Stimulated activated CD4-positive, alpha-beta T cell treated with anti-CD3 and anti-CD28 coated beads, Interleukin-2, amount 100 ng/mL, for 4 hours (primary cell): Measurements from ENCODE around the gene SMYD2.

ENCODE experiments used
- DNase-seq: peaks from one replicate; pipeline ENCODE4 v3.0.0-alpha.2; 2020; ENCODE audit warnings: low read depth

Gene SMYD2

DNA sequence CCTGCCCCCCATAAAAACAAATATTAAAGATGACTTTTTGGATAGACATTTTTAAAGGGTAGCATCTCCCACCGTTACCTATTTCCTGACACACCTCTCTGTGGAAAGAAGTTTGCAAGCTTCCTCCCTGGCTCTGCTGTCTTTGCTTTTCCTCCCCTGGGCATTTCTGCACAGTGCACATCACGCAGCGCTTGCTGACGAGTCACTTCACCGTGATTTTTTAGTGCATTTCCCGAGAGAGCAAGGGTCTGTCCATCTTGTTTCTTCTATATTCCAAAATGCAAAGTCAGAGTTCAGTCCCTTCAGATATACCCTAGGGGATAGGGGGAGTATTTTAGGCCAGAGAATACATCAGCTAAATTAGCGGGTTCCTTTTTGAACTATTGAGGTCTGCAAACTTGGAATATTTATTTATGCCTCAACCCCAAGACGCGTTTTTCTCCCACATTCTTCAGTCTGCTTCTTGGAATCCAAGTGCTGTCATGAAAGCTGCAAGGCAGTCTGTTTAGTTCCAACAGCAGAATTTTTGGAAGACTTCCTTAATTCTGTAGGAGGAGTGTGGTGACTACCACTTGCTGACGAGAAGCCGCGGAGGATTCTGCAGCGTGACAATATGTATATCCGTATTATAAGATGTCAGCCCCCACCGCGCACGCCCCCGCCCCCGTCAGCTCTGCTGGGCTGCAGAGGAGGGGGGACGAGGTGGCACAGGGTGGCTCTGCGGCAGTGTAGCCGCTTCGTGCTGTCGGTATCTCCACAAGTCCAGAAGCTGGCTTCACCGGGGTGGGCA, 22.4 kb downstream of the SMYD2 start:
- DNase-seq: no peak

- DNase-seq: no peak
Measured at GRCh38 chr1:214305164-214305751, 24.3 kb downstream of the SMYD2 start.

DNA sequence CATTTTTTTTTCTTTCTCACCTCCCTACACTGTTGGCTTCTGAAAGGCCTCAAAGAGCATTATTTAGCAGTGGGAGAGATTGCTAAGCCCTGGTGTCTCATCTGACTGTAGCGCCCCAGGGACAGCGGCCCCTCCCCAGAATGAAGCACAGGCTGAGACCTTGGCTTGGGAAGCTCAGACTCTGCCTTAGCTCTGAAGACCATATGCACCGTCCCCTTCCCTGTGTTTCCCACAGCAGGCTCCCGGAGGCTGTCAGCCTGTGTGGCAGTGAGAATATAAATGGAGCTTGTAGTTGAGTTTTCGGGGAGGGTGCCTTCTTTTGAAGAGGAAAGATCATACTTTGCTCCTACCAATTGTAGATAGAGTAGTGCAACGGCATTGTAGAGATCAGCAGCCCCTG, 25.3 kb downstream of the SMYD2 start:
- DNase-seq: no peak

- DNase-seq: no peak
Measured at GRCh38 chr1:214310010-214310409, 29.1 kb downstream of the SMYD2 start.

DNA sequence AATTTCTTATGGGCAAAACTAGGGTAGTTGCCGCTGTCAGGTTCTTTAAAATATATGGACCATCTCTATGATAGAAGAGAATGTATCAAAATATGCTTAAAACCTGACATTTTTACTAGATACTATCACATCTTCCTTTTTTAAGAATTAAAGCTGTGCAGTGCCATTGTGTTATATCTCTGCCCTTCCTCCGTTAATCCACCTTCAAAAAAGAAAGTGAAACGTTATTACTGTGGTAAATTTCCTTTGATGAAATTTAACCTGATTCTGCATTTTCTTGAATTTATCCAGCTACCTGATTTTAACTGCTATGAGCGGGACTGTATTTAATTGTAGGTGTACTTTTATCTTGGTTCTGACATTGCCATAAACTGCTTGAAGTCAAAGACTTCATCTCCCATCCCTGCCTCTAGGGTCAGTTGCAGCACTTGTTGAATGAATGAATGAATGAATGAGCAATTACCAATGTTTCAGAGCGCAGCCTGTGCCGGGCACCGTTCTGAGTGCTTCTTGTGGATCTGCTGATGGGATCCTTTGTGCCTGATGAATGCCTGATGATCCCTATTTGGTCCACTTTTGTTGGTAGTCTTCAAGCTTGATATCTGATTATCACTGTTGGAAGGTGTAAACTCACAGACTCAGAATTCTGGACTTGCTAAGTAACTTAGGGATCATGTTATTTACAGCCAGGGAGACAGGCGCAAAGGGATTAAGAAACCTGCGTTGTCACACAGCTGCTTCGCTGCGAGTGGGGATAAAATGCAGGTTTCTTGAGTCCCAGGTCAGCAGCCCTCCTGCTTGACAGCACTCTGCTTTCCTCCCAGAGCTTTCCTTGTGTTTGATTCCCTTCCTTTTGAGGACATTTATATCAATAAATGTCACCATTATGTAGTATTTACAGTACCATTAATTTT, 30.1 kb downstream of the SMYD2 start:
- DNase-seq: no peak

- no peak for DNase-seq
Measured at GRCh38 chr1:214312530-214313051, 31.6 kb downstream of the SMYD2 start.

DNA sequence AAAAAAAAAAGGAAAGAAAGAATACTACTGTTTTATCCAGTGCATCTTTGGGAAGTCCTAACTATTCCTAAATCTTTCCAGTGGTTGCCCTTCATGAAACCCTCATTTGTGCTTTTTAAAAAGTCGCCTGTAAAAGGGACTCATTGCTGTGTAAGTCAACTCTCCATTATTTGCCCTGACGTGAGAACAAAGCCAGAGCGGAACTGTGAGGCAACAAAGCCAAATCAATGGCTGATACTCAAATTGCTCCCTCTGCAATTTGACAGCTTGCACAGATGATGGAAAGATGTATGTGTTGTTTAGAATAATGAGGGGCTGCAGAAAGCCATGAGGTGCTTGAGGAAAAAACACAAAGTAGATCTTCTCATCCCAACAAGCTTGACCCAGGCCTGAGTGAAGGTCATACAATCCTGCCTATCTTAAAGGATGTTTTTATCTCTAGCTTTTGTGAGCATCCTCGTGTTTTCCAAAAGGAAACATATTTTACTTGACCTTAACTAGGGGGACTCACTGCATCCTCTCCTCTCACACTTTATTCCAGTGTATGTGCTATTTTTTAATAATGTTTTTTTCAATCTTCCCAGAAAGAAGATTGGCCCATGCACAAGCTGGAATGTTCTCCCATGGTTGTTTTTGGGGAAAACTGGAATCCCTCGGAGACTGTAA, 33.4 kb downstream of the SMYD2 start:
- no peak for DNase-seq

DNA sequence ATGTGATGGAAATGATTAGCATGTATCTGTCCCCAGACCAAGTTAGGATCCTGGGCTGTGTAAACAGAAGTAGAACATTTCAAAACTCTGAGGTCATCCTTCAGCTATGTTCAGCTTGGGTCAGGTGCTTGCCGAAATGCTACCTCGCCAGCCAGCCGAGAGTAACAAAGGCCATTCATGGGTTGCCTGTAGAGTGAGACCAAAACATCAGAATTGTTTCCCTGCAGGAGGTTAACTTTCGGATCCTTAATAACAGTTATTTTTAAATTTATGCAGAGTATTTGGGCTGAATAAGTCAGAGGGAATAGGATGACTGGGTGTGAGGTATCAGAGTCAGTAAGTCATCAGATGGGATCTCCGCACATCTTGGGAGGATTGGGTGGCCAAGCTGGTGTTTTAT, 35.6 kb downstream of the SMYD2 start:
- no peak for DNase-seq

DNA sequence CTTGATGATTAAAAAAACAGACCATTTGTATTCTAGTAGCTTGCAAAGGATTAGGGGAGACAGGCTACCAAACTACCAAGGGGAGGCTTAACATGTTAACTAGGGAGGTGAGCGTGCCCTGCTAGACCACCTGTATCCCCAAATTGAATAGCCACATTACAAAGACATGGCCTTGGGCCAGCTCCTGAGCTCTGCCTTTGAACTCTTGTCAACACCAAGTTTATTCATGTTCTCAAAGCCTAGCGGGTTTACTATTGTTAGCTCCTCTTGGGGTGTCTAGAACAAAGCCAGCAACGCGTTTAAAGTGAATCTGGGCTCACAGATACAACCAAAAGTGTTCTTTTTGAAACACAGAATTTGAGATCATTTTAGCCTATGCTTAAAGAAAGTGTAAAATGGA, 36.3 kb downstream of the SMYD2 start:
- no peak for DNase-seq

DNA sequence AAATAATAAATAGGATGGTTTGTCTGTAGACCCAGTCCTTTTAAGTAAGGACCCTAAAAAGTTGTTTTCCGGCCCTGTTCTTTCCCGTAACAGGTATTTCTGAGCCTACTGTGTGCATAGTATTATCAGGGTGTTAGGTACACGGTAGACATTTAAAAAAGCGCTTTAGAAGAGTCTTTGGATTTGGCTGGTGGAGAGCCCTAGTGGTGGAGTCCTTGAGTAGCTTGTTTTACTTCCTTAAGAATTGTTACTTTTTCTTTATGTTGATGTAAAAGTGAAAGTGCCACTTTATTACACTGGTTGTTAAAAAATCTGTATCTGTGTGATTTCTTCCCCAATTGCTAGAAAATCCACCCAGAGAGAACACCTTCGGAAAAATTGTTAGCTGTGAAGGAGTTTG, 36.8 kb downstream of the SMYD2 start:
- DNase-seq: no peak

DNA sequence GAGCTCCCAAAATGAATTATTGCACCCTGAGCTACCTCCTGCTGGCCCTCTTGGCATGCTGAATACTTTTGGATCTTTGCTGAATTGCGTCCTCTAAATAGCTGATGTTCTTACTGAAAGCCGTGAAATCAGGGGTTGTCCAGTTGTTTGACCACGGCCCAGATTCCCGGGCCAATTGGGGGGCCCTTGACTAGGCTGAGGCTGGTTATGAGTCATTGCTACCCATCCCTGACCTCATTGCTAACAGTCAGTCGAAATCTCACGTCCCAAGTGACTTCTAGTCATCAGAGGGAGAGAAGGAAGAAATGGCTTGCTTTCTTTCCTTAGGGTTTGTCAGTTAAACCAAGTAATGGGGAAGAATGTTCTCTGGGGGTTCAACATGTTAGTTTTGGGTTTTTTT, 37.4 kb downstream of the SMYD2 start:
- no peak for DNase-seq

- DNase-seq: no peak
Measured at GRCh38 chr1:214318956-214319736, 38.2 kb downstream of the SMYD2 start.

DNA sequence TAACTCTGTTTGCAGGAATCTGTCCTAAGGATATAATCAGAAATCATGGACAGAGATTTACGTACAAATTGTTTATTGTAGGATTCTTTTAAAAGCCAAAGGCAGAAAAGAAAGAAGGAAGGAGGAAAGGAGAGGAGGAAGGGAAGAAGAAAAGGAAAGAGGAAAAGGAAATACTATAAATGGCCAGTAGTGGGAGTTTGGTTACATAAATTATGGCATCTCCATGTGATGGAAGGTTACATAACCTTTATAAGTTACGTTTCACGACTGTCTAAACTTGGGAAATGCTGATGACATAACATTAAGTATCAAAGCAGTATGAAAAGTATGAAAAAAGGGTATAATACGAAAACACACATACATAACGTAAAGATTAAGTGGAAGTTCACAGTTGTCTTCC, 39.0 kb downstream of the SMYD2 start:
- no peak for DNase-seq

GRCh38 chr1:214321705-214322453, 40.9 kb downstream of the SMYD2 start:
- DNase-seq: no peak

DNA sequence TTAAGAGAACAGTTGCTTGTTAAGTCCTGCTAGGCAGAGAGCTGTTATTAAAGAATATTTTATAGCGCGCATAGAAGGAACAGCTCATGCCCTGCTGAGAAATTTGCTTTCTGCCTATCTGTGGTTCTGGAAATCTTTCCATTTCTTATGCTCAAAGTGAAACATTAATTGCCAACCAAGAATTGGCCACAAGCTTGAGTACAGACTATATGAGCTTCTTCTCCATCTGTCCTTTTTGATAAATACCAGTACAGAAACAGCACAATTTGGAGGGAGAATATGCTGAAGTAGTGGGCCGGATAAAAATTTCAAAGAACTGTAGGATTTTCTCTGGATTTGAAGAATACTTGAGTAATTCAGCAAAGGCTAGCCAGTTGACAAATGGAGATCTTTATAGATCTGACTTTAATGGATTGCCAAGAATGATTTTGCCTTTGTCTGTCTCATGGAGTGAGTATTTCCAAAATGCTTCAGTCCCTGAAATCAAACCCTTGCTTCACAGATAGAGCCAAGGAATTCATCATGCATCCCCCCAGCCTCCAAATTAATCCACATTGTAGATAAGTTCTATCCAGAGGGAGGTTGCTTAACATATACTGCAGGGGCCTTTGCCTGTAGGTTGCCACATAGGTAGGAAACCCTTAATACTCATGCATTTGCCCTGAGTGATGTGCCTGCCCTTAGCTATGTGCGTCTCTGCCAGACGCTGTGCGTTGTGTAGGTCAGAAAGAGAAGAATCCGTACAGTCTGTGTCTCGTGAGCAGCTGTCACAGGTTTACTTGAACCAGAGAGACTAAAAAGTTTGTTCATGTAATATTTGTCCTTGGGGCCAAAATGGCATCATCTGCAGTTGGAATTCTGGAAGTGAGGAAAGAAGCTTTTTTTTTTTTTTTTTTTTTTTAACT, 44.2 kb downstream of the SMYD2 start:
- DNase-seq: no peak

GRCh38 chr1:214326406-214326805, 45.4 kb downstream of the SMYD2 start:
- DNase-seq: no peak

GRCh38 chr1:214327514-214327913, 46.6 kb downstream of the SMYD2 start:
- DNase-seq: no peak

- peak; percentile 66 for DNase-seq
Measured at GRCh38 chr1:214328770-214329469, 48.0 kb downstream of the SMYD2 start.
